LNCAP (cell line): Measurements from ENCODE around the gene BIN2.

Source experiments
- TF ChIP-seq, protein P1 (sequence below): fragments of 450-650 bp; IDR thresholded peaks from 2 replicates; pipeline ENCODE4 v1.5.1; 2017; ENCODE audit warnings: mild to moderate bottlenecking

The BIN2 gene

DNA sequence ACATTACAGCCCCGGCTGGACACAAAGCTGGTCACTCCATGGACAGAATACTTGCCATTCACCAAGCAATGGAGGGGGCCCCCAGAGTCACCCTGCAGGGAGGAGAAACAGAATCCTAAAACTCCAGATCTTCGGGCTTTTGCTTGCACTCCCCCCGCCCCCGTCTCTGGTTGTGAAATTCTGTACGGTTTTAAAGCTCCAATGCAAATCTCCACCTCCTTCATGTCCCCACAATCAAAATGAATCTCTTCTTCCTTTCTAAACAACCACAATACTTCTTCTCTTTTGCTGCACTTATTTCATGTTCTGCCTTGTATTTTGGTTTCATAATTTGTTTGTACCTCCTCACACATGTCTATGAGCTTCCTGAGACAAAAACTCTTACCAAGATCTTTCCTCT lies 5.8 kb upstream of the BIN2 start:
- TF ChIP-seq, protein P1, sequence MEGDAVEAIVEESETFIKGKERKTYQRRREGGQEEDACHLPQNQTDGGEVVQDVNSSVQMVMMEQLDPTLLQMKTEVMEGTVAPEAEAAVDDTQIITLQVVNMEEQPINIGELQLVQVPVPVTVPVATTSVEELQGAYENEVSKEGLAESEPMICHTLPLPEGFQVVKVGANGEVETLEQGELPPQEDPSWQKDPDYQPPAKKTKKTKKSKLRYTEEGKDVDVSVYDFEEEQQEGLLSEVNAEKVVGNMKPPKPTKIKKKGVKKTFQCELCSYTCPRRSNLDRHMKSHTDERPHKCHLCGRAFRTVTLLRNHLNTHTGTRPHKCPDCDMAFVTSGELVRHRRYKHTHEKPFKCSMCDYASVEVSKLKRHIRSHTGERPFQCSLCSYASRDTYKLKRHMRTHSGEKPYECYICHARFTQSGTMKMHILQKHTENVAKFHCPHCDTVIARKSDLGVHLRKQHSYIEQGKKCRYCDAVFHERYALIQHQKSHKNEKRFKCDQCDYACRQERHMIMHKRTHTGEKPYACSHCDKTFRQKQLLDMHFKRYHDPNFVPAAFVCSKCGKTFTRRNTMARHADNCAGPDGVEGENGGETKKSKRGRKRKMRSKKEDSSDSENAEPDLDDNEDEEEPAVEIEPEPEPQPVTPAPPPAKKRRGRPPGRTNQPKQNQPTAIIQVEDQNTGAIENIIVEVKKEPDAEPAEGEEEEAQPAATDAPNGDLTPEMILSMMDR, result no peak

DNA sequence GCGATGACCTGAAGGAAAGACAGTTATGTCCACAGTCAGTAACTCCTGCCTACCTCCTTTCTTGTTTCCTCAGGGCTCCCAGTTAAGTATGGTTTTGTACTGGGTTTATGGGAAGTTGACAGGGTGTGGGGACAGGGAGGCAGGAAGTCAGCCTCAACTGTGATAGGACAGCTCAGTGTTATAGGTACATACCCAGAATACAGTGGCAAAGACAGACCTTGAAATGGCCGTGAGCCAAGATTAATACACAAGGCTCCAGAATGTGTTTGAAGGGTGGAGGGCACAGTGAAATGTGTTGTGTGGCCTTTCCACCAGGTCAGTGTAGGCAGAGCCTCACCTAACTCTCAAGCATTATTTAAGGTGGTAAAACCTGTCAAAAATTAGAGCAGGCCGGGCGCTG lies 4.6 kb upstream of the BIN2 start:
- TF ChIP-seq, protein P1, result no peak

DNA sequence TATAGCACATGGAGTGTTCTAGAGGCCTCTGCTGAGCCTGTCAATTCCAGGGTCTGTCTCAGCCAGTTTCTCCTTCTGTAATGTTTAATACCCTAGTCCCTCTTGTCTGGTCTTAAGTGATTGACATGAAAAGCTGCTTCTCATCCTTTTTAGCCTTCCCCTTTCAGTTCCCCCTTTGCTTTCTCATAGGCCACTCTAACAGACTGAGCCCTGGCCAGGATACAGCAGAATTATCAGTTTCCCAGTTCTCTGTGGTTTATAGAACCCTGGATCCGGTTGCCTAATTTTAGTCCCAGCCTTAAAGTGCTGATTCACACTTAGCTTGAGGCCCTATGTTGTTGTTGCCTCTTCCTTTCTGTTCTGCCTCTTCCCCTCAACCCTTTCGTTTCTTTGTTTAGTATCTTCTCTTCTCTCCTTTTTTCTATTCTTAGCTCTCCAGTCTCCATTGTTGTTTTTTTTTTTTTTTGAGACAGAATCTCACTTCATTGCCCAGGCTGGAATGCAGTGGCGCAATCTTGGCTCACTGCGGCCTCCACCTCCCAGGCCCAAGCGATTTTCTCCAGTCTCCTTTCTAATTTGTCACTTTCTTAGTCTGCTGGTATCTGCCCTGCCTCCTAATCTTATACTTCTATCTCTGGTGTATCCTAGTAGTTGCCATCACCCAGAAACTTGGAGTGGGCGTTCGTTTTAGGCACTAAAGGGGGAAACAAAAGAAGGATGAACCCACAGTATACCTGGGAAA lies 2.9 kb upstream of the BIN2 start:
- TF ChIP-seq, protein P1, result no peak

DNA sequence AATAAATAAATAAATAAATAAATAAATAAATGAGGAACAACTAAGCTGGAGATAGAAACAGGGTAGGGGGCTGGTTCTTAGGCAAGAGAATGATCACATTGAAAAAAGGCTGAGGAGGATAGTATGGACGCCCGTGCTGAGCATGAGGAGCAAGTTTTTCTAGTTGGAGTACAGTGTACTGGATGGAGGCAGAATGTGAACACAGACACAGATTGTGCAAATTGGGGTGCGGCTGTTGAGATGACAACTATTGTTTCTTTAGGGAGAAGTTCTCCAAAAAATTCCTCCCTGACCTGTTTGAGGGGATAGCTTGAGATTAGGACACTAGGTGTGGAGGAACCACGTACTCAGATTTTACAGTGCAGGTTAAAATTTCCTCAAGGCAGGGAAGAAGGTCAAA lies 979 bp upstream of the BIN2 start:
- TF ChIP-seq, protein P1, result no peak

DNA sequence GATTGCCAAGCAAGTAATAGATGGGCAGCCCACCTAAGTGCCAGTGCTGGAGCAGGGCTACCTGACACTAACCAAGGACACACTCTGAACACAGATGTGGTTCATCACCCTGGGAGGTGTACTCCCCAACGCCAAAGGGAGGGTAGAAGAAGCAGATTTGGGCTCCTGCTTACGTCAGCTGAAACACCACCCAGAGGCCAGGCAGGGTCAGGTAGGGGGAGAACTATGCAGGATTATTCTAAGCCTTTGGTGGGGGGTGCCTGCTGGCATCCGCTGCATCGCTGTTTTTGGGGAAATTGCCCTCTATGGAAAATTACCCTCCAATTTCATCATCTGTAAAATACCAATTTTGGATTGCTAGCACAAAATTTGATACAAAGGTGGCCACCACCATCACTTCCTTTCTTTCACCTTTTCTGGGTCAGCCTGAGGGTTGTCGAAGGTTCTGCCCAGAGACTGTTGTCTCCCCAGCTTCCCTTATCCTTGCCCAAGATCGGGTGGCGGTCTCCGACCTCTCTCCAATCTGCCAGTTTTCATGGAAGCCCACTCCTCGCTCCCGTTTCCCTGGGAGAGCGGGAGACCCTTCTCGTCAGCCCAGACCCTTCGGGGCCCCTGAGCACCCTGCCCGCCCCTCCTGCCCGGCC lies 535 bp downstream of the BIN2 start:
- TF ChIP-seq, protein P1, result no peak

DNA sequence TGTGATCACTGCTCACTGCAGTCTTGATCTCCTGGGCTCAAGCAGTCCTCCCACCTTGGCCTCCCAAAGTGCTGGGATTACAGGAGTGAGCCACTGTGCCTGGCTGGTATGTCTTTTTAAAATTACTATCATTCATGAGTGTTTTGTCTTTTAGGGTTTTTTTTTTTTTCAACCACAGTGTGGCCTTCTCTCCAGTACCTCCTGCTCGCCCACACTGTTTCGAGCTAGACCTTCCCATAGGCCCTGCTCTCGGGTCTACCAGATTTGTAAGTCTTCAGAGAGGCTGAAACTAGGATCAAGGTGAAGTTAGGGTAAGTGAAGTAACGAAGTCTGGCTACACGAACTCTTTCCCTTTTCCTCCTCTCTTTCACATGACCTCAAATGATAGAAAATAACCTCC lies 1.5 kb downstream of the BIN2 start:
- TF ChIP-seq, protein P1, result no peak

DNA sequence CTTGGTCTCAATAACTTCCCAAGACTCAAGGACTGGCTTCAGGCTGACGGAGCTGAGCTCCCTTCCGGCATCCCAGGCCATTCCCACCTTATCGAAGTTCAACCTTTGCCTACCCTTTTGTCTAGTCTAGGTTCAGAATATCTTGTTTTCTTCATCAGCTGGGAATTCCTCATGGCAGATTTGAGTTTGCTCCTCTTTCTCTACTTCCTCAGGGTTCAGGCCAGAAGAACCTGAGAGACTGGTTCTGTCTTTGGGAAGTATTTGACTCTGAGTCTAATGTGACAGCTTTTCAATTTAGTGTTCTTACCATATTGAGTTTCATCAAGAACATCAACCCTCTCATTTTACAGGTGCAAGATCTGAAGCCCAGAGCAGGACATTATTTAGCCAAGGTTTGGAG lies 2.1 kb downstream of the BIN2 start:
- TF ChIP-seq, protein P1, result no peak
